Measurements from ENCODE around the gene ZDHHC3.
"Not testable (repeated sequence)": the region's sequence is repeated elsewhere in the genome, so short reads cannot be mapped to it uniquely, and the experiment has no call there.

The ZDHHC3 gene

DNA sequence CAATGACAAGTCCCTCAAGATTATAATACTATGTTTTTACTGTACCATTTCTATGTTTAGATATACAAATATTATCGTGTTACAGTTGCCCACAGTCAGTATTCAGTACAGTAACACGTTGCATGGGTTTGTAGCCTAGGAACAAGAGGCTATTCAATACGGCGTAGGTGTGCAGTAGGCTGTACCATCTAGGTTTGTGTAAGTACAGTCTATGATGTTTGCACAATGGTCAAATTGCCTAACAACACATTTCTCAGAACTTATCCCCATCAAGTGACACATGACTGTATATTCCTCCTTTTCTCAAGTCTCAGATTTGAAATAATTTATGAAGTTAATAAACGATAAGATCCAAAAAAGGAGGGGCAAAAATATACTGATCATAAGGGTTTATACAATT lies 21.7 kb downstream of the ZDHHC3 start:
- no peak for DNase-seq (ENCODE audit: extremely low spot score)
- CTCF ChIA-PET = no interaction called here
- no peak for TF ChIP-seq HDGF (IDR thresholded peaks at IDR 0.05; ENCODE audit: borderline replicate concordance)
- TF ChIP-seq TARDBP (IDR thresholded peaks at IDR 0.05) = no peak
- TF ChIP-seq SUZ12 (IDR thresholded peaks at IDR 0.05) = no peak
- no peak for TF ChIP-seq LEF1 (IDR thresholded peaks at IDR 0.05; ENCODE audit: borderline replicate concordance)
- no peak for TF ChIP-seq FOXK2 (IDR thresholded peaks at IDR 0.05)
- no peak for TF ChIP-seq ZNF384 (IDR thresholded peaks at IDR 0.05)
- TF ChIP-seq NFRKB (IDR thresholded peaks at IDR 0.05) = no peak
- TF ChIP-seq SP1 (IDR thresholded peaks at IDR 0.05) = no peak
- TF ChIP-seq ELF4 (IDR thresholded peaks at IDR 0.05) = no peak
- no peak for TF ChIP-seq L3MBTL2 (conservative IDR thresholded peaks at IDR 0.05)
- no peak for TF ChIP-seq FOXA1 (IDR thresholded peaks at IDR 0.05)
- no peak for TF ChIP-seq FOXM1 (IDR thresholded peaks at IDR 0.05; ENCODE audit: borderline replicate concordance)
- TF ChIP-seq, protein P1, sequence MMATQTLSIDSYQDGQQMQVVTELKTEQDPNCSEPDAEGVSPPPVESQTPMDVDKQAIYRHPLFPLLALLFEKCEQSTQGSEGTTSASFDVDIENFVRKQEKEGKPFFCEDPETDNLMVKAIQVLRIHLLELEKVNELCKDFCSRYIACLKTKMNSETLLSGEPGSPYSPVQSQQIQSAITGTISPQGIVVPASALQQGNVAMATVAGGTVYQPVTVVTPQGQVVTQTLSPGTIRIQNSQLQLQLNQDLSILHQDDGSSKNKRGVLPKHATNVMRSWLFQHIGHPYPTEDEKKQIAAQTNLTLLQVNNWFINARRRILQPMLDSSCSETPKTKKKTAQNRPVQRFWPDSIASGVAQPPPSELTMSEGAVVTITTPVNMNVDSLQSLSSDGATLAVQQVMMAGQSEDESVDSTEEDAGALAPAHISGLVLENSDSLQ (IDR thresholded peaks at IDR 0.05) = no peak
- no peak for TF ChIP-seq BHLHE40 (IDR thresholded peaks at IDR 0.05; ENCODE audit: borderline replicate concordance)
- no peak for TF ChIP-seq ARNT (IDR thresholded peaks at IDR 0.05)
- POLR2A ChIA-PET = no interaction called here

DNA sequence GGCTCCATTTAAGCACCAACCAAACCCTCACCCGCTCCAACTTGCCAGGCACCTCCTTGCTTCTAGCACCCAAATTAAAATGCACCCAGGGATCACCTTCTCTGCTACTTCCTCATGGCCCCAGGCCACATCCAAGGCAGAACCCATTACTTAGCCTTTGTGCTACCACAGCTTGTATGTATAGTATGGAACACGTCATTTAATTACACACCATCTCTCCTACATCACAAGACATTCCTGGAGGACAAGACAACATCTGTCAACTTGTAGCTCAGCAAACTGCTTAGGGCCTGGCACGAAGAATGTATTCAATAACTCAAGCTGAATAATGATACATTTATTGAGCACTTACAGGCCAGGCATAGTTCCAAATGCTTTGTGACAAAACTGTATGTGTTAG lies 23.3 kb downstream of the ZDHHC3 start:
- POLR2A ChIA-PET = no interaction called here
- no peak for DNase-seq (ENCODE audit: extremely low spot score)
- no peak for TF ChIP-seq FOXM1 (IDR thresholded peaks at IDR 0.05; ENCODE audit: borderline replicate concordance)
- no peak for TF ChIP-seq L3MBTL2 (conservative IDR thresholded peaks at IDR 0.05)
- TF ChIP-seq ELF4 (IDR thresholded peaks at IDR 0.05) = no peak
- no peak for TF ChIP-seq CTBP1 (IDR thresholded peaks at IDR 0.05; ENCODE audit: borderline replicate concordance)
- TF ChIP-seq, protein P1 (IDR thresholded peaks at IDR 0.05) = no peak
- TF ChIP-seq LEF1 (IDR thresholded peaks at IDR 0.05; ENCODE audit: borderline replicate concordance) = no peak
- TF ChIP-seq TARDBP (IDR thresholded peaks at IDR 0.05) = no peak
- TF ChIP-seq HDGF (IDR thresholded peaks at IDR 0.05; ENCODE audit: borderline replicate concordance) = no peak
- no peak for TF ChIP-seq SP1 (IDR thresholded peaks at IDR 0.05)
- no peak for TF ChIP-seq FOXA1 (IDR thresholded peaks at IDR 0.05)
- no peak for TF ChIP-seq ZNF384 (IDR thresholded peaks at IDR 0.05)
- TF ChIP-seq FOXK2 (IDR thresholded peaks at IDR 0.05) = no peak
- no peak for TF ChIP-seq BHLHE40 (IDR thresholded peaks at IDR 0.05; ENCODE audit: borderline replicate concordance)
- CTCF ChIA-PET = no interaction called here

DNA sequence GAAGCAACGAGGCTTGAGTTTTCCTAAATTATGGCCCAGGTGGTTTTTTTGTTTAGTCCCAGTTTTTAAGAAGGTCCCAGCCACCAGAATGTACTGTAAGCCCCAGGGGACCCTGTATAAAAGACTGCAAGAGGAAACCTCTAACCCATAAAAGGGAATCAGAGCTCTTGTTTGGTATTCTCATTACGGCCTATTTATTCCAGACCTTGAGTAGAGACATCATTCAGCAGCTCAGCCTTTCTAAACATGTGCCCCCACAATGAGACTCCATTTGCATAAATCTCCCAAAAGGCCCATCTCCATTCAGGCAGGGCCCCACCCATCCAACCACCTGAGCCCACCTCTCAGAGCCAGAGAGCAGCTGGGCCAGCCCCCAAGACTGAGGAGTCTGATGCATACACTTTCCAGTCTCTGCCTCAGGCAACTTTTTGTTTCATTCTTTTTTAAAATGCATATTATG lies 25.7 kb downstream of the ZDHHC3 start:
- TF ChIP-seq LEF1 (IDR thresholded peaks at IDR 0.05; ENCODE audit: borderline replicate concordance) (no peak), NFRKB (IDR thresholded peaks at IDR 0.05) (no peak), BHLHE40 (IDR thresholded peaks at IDR 0.05; ENCODE audit: borderline replicate concordance) (no peak), HDGF (IDR thresholded peaks at IDR 0.05; ENCODE audit: borderline replicate concordance) (no peak), ELF4 (IDR thresholded peaks at IDR 0.05) (no peak), ARNT (IDR thresholded peaks at IDR 0.05) (no peak), CTBP1 (IDR thresholded peaks at IDR 0.05; ENCODE audit: borderline replicate concordance) (no peak), FOXA1 (IDR thresholded peaks at IDR 0.05) (no peak), SP1 (IDR thresholded peaks at IDR 0.05) (no peak), ZNF384 (IDR thresholded peaks at IDR 0.05) (no peak)
- TF ChIP-seq, protein P1 (IDR thresholded peaks at IDR 0.05) = no peak
- ChIA-PET POLR2A (no interaction called here), CTCF (no interaction called here)
- DNase-seq (ENCODE audit: extremely low spot score) = no peak

DNA sequence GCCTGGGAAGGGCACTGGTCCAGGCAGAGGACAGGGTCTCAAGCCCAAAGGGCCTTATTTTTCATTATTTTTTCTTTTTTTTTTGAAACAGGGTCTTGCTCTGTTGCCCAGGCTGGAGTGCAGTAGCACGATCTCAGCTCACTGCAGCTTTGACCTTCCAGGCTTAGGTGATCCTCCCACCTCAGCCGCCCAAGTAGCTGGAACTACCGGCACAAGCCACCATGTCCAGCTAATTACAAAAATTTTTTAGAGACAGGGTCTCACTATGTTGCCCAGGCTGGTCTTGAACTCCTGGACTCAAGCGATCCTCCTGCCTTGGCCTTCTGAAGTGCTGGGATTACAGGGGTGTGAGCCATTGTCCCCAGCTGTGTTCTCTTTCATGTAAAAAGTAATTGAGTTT lies 26.2 kb downstream of the ZDHHC3 start:
- CTCF ChIA-PET; POLR2A ChIA-PET; DNase-seq (ENCODE audit: extremely low spot score): not testable (repeated sequence)

DNA sequence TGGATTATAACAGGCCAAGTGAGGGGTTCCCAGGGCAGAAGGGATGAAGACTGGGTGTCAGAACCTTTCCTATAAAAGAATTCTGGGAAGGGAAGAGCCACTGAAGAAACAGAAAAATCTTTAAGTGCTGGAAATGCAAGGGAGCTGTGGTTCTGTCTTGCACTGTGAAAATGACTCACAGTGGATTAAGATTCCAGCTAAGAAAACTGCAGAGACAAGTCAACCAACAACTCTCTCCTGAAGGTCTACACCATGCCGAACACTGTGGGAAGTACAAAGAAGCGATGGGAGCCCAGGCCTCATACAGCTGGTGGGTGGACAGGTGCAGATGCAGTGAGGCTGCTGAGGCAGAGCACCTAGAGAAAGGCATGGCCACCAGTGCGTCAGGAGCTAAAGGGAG lies 27.7 kb downstream of the ZDHHC3 start:
- POLR2A ChIA-PET = no interaction called here
- CTCF ChIA-PET = no interaction called here
- TF ChIP-seq FOXM1 (IDR thresholded peaks at IDR 0.05; ENCODE audit: borderline replicate concordance) (no peak), LEF1 (IDR thresholded peaks at IDR 0.05; ENCODE audit: borderline replicate concordance) (no peak), NFRKB (IDR thresholded peaks at IDR 0.05) (no peak), SP1 (IDR thresholded peaks at IDR 0.05) (no peak), ZNF384 (IDR thresholded peaks at IDR 0.05) (no peak), TARDBP (IDR thresholded peaks at IDR 0.05) (no peak), SUZ12 (IDR thresholded peaks at IDR 0.05) (no peak), ARNT (IDR thresholded peaks at IDR 0.05) (no peak), L3MBTL2 (conservative IDR thresholded peaks at IDR 0.05) (no peak), ELF4 (IDR thresholded peaks at IDR 0.05) (no peak), BHLHE40 (IDR thresholded peaks at IDR 0.05; ENCODE audit: borderline replicate concordance) (no peak), HDGF (IDR thresholded peaks at IDR 0.05; ENCODE audit: borderline replicate concordance) (no peak), FOXK2 (IDR thresholded peaks at IDR 0.05) (no peak), CTBP1 (IDR thresholded peaks at IDR 0.05; ENCODE audit: borderline replicate concordance) (no peak), FOXA1 (IDR thresholded peaks at IDR 0.05) (no peak)
- TF ChIP-seq, protein P1 (IDR thresholded peaks at IDR 0.05) = no peak

More for the DNA sequence above, 27.7 kb downstream of the ZDHHC3 start:
- no peak for DNase-seq (ENCODE audit: extremely low spot score)
